ACC112 (cell line): ENCODE measurements around the gene ZNF593OS.

Experiments used
- H2AFZ ChIP-seq: fragments of 200-600 bp; sonication (generic); one replicate; pipeline ENCODE4 v1.6.0; 2017; ENCODE audit warnings: antibody characterized with exemption, low read length; ENCODE audit not compliant: unreplicated experiment
- H3K27ac ChIP-seq: fragments of 200-600 bp; sonication (generic); 2 replicates; pipeline ENCODE4 v1.5.1; 2014; ENCODE audit warnings: low read depth, mild to moderate bottlenecking, antibody characterized with exemption, low read length, moderate library complexity
- H3K27me3 ChIP-seq: fragments of 200-600 bp; sonication (generic); 2 replicates; pipeline ENCODE4 v1.6.1; 2014; ENCODE audit warnings: mild to moderate bottlenecking, antibody characterized with exemption, low read length, moderate library complexity, mixed read lengths; ENCODE audit not compliant: insufficient read depth
- H3K36me3 ChIP-seq: fragments of 200-600 bp; sonication (generic); 2 replicates; pipeline ENCODE4 v1.6.1; 2016; ENCODE audit warnings: mild to moderate bottlenecking, antibody characterized with exemption, low read length, moderate library complexity, mixed read lengths; ENCODE audit not compliant: insufficient read depth
- H3K4me1 ChIP-seq: fragments of 200-600 bp; sonication (generic); one replicate; pipeline ENCODE4 v1.6.1; 2016; ENCODE audit warnings: low read length, mixed read lengths; ENCODE audit not compliant: insufficient read depth, unreplicated experiment, control insufficient read depth
- H3K4me3 ChIP-seq: fragments of 200-600 bp; sonication (generic); 2 replicates; pipeline ENCODE4 v1.5.1; 2014; ENCODE audit warnings: mild to moderate bottlenecking, low read depth, low read length
- H3K79me2 ChIP-seq: fragments of 200-600 bp; sonication (generic); one replicate; pipeline ENCODE4 v1.6.0; 2016; ENCODE audit warnings: low read length; ENCODE audit not compliant: control insufficient read depth, unreplicated experiment, insufficient read depth

Gene ZNF593OS

GRCh38 chr1:26166719-26167281 lies 4.8 kb downstream of the ZNF593OS start:
- H3K36me3 ChIP-seq: no peaks in the 10 kb centered on the region
- H3K27me3 ChIP-seq: peaks cover 4% of the 10 kb centered on the region; the same call in 1 of the 2 replicates
- peaks cover 7% of the 10 kb centered on the region for H3K4me1 ChIP-seq
- peaks cover 17% of the 10 kb centered on the region for H3K79me2 ChIP-seq
- H3K4me3 ChIP-seq: no peak overlapping the region
- H3K27ac ChIP-seq: no peak overlapping the region
- H2AFZ ChIP-seq: no peak overlapping the region

- H3K27me3 ChIP-seq: peaks cover 4% of the 10 kb centered on the region; the same call in 1 of the 2 replicates
- H3K79me2 ChIP-seq: peaks cover 4% of the 10 kb centered on the region
- no peaks in the 10 kb centered on the region for H3K36me3 ChIP-seq
- H2AFZ ChIP-seq: peak overlapping the region; percentile 75
- no peak overlapping the region for H3K27ac ChIP-seq
- no peak overlapping the region for H3K4me3 ChIP-seq
- peaks cover 11% of the 10 kb centered on the region for H3K4me1 ChIP-seq
These were observed 6.5 kb downstream of the ZNF593OS start for GRCh38 chr1:26164861-26165842.

- Histone ChIP-seq H3K4me3 (peak overlapping the region; percentile 72), H3K27ac (no peak overlapping the region), H2AFZ (peak overlapping the region; percentile 75), H3K36me3 (no peaks in the 10 kb centered on the region), H3K27me3 (peaks cover 4% of the 10 kb centered on the region; the same call in 1 of the 2 replicates), H3K79me2 (no peaks in the 10 kb centered on the region), H3K4me1 (peaks cover 8% of the 10 kb centered on the region)
These were observed 7.4 kb downstream of the ZNF593OS start for GRCh38 chr1:26164036-26164860.

DNA sequence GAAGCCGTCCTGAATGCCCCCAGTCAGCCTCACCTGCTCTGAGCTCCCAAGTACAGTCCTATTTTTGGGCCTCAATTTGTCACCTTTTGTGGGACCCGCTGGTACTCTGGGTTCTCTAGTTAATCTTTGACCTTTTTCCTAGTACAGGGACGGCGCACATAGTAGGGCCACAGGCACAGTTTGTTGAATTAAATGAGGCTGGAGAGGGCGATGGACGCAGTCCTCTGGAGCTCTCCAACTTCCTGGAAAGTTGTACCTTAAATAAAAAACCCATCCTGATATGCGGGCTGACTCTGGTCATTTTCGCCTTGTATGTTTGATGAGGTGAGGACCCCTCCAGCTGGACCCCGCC lies 8.0 kb downstream of the ZNF593OS start:
- Histone ChIP-seq H3K4me3 (peak overlapping the region; percentile 72), H2AFZ (no peak overlapping the region), H3K27ac (no peak overlapping the region), H3K79me2 (no peaks in the 10 kb centered on the region), H3K27me3 (peaks cover 4% of the 10 kb centered on the region; the same call in 1 of the 2 replicates), H3K36me3 (no peaks in the 10 kb centered on the region), H3K4me1 (peaks cover 8% of the 10 kb centered on the region)

DNA sequence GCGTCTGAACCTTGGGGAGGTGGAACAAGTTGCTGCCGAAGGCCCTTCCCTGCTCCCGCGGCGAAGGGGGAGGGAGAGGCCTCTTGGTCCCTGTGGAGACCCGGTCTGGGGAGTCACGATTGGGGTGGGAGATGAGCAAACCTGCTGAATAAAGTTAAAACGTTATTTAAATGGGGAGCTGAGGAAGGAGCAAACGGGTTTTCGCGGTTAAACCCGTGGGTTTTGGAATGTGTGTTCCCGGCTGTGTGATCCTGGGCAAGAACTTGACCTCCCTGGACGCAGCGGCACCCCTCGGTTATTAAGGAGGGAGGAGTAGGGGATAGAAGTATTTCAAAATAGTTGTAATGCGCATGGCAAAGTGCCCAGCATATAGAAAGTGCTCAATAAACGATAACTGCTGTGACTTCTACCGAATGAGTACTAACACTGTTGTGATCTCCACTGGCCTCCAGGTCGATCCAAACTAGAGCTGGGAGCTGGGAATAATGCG lies 9.4 kb downstream of the ZNF593OS start:
- peaks cover 8% of the 10 kb centered on the region for H3K4me1 ChIP-seq
- H3K27ac ChIP-seq: no peak overlapping the region
- peaks cover 4% of the 10 kb centered on the region; the same call in 1 of the 2 replicates for H3K27me3 ChIP-seq
- no peaks in the 10 kb centered on the region for H3K79me2 ChIP-seq
- peak overlapping the region; percentile 98 for H2AFZ ChIP-seq
- peak overlapping the region; percentile 85 for H3K4me3 ChIP-seq
- H3K36me3 ChIP-seq: no peaks in the 10 kb centered on the region

DNA sequence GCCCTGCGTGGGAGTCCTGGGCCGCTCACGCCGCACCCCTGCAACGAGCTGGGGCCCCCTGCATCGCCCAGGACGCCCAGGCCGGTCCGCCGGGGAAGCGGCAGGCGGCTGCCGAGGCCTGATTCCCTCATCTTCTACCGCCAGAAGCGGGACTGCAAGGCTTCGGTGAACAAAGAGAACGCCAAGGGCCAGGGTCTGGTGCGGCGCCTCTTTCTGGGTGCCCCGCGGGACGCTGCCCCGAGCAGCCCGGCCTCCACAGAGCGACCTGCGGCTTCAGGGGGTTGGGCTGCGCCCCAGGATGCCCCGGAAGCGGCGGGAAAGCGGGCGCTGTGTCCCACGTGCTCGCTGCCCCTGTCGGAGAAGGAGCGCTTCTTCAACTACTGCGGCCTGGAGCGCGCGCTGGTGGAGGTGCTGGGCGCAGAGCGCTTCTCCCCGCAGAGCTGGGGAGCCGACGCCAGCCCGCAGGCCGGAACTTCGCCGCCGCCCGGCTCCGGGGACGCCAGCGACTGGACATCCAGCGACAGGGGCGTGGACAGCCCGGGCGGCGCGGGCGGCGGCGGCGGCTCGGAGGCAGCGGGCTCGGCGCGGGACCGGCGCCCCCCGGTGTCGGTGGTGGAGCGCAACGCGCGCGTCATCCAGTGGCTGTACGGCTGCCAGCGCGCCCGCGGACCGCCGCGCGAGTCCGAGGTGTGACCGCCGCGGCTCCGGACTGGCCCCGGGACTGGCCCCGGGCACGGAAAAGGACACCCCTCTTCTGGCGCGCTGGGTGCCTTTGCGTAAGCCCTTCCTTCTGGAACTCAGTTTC lies 10.0 kb downstream of the ZNF593OS start:
- Histone ChIP-seq H3K4me3 (peak overlapping the region; percentile 85), H3K79me2 (no peaks in the 10 kb centered on the region), H3K36me3 (no peaks in the 10 kb centered on the region), H3K27ac (no peak overlapping the region), H2AFZ (peak overlapping the region; percentile 98), H3K4me1 (peaks cover 8% of the 10 kb centered on the region), H3K27me3 (peaks cover 4% of the 10 kb centered on the region; the same call in 1 of the 2 replicates)

GRCh38 chr1:26160527-26161414 lies 10.9 kb downstream of the ZNF593OS start:
- H3K4me3 ChIP-seq: peak overlapping the region; percentile 85

GRCh38 chr1:26159743-26160039 lies 11.9 kb downstream of the ZNF593OS start:
- Histone ChIP-seq H3K36me3 (no peaks in the 10 kb centered on the region), H3K79me2 (no peaks in the 10 kb centered on the region), H3K27ac (no peak overlapping the region), H3K4me1 (peaks cover 11% of the 10 kb centered on the region), H3K4me3 (no peak overlapping the region), H2AFZ (no peak overlapping the region), H3K27me3 (peaks cover 4% of the 10 kb centered on the region; the same call in 1 of the 2 replicates)

More at GRCh38 chr1:26160527-26161414, 10.9 kb downstream of the ZNF593OS start:
- Histone ChIP-seq H3K27me3 (peaks cover 4% of the 10 kb centered on the region; the same call in 1 of the 2 replicates), H3K79me2 (no peaks in the 10 kb centered on the region), H3K36me3 (no peaks in the 10 kb centered on the region), H3K4me1 (peaks cover 11% of the 10 kb centered on the region), H3K27ac (no peak overlapping the region), H2AFZ (peak overlapping the region; percentile 98)
